IPS-18a (cell line): ENCODE results near the gene PDCD11.

ENCODE experiments used
- H3K27ac ChIP-seq: one replicate; pipeline ENCODE4 v1.5.1; 2013; ENCODE audit warnings: low read length
- H3K27me3 ChIP-seq: one replicate; pipeline ENCODE4 v1.6.1; 2013; ENCODE audit warnings: mild to moderate bottlenecking, low read length; ENCODE audit not compliant: control insufficient read depth, insufficient read depth
- H3K36me3 ChIP-seq: one replicate; pipeline ENCODE4 v1.6.1; 2013; ENCODE audit warnings: low read depth, low read length; ENCODE audit not compliant: control insufficient read depth
- H3K4me1 ChIP-seq: one replicate; pipeline ENCODE4 v1.6.1; 2013; ENCODE audit warnings: low read depth, low read length; ENCODE audit not compliant: control insufficient read depth
- H3K4me3 ChIP-seq: one replicate; pipeline ENCODE4 v1.5.1; 2013; ENCODE audit warnings: low read length
- H3K9ac ChIP-seq: one replicate; pipeline ENCODE4 v1.6.1; 2013; ENCODE audit warnings: mild to moderate bottlenecking, low read length, moderate library complexity
- H3K9me3 ChIP-seq: one replicate; pipeline ENCODE4 v1.6.1; 2013; ENCODE audit warnings: low read depth, low read length; ENCODE audit not compliant: control insufficient read depth

Gene PDCD11

GRCh38 chr10:103423748-103424147, 27.3 kb downstream of the PDCD11 start:
- no peak overlapping the region for H3K4me3 ChIP-seq
- H3K9ac ChIP-seq, result no peak overlapping the region
- H3K27ac ChIP-seq, result no peak overlapping the region
- no peaks in the 10 kb centered on the region for H3K9me3 ChIP-seq
- H3K27me3 ChIP-seq, result no peaks in the 10 kb centered on the region
- H3K36me3 ChIP-seq, result peaks cover 86% of the 10 kb centered on the region
- no peaks in the 10 kb centered on the region for H3K4me1 ChIP-seq

GRCh38 chr10:103427866-103428265, 31.4 kb downstream of the PDCD11 start:
- H3K4me1 ChIP-seq, result no peaks in the 10 kb centered on the region
- no peak overlapping the region for H3K9ac ChIP-seq
- no peak overlapping the region for H3K4me3 ChIP-seq
- no peaks in the 10 kb centered on the region for H3K27me3 ChIP-seq
- H3K36me3 ChIP-seq, result peaks cover 87% of the 10 kb centered on the region
- H3K9me3 ChIP-seq, result no peaks in the 10 kb centered on the region
- H3K27ac ChIP-seq, result no peak overlapping the region

GRCh38 chr10:103428989-103429643, 32.7 kb downstream of the PDCD11 start:
- H3K4me1 ChIP-seq, result no peaks in the 10 kb centered on the region
- no peaks in the 10 kb centered on the region for H3K9me3 ChIP-seq
- H3K9ac ChIP-seq, result no peak overlapping the region
- H3K27ac ChIP-seq, result no peak overlapping the region
- no peaks in the 10 kb centered on the region for H3K27me3 ChIP-seq
- H3K4me3 ChIP-seq, result no peak overlapping the region
- H3K36me3 ChIP-seq, result peaks cover 86% of the 10 kb centered on the region

GRCh38 chr10:103429647-103430046, 33.2 kb downstream of the PDCD11 start:
- H3K4me1 ChIP-seq, result no peaks in the 10 kb centered on the region
- no peak overlapping the region for H3K27ac ChIP-seq
- H3K9me3 ChIP-seq, result no peaks in the 10 kb centered on the region
- peaks cover 86% of the 10 kb centered on the region for H3K36me3 ChIP-seq
- H3K9ac ChIP-seq, result no peak overlapping the region
- no peak overlapping the region for H3K4me3 ChIP-seq
- H3K27me3 ChIP-seq, result no peaks in the 10 kb centered on the region

GRCh38 chr10:103431902-103432301, 35.5 kb downstream of the PDCD11 start:
- Histone ChIP-seq H3K27ac (no peak overlapping the region), H3K9me3 (no peaks in the 10 kb centered on the region), H3K27me3 (no peaks in the 10 kb centered on the region), H3K36me3 (peaks cover 90% of the 10 kb centered on the region), H3K4me1 (no peaks in the 10 kb centered on the region), H3K9ac (no peak overlapping the region), H3K4me3 (no peak overlapping the region)

GRCh38 chr10:103433858-103434257, 37.4 kb downstream of the PDCD11 start:
- H3K36me3 ChIP-seq, result peaks cover 87% of the 10 kb centered on the region
- H3K4me1 ChIP-seq, result no peaks in the 10 kb centered on the region
- H3K9me3 ChIP-seq, result no peaks in the 10 kb centered on the region
- H3K27me3 ChIP-seq, result no peaks in the 10 kb centered on the region
- H3K9ac ChIP-seq, result no peak overlapping the region
- no peak overlapping the region for H3K27ac ChIP-seq
- no peak overlapping the region for H3K4me3 ChIP-seq

- Histone ChIP-seq H3K9me3 (no peaks in the 10 kb centered on the region), H3K27me3 (no peaks in the 10 kb centered on the region), H3K27ac (no peak overlapping the region), H3K36me3 (peaks cover 90% of the 10 kb centered on the region), H3K4me1 (no peaks in the 10 kb centered on the region), H3K4me3 (no peak overlapping the region), H3K9ac (no peak overlapping the region)
These were observed 43.4 kb downstream of the PDCD11 start for GRCh38 chr10:103439776-103440175.

GRCh38 chr10:103440416-103440815, 44.0 kb downstream of the PDCD11 start:
- Histone ChIP-seq H3K9me3 (no peaks in the 10 kb centered on the region), H3K27ac (no peak overlapping the region), H3K9ac (no peak overlapping the region), H3K4me3 (no peak overlapping the region), H3K36me3 (peaks cover 91% of the 10 kb centered on the region), H3K4me1 (no peaks in the 10 kb centered on the region), H3K27me3 (no peaks in the 10 kb centered on the region)

GRCh38 chr10:103441206-103441605, 44.8 kb downstream of the PDCD11 start:
- Histone ChIP-seq H3K36me3 (peaks cover 88% of the 10 kb centered on the region), H3K4me1 (no peaks in the 10 kb centered on the region), H3K27me3 (no peaks in the 10 kb centered on the region), H3K9me3 (no peaks in the 10 kb centered on the region), H3K4me3 (no peak overlapping the region), H3K9ac (no peak overlapping the region), H3K27ac (no peak overlapping the region)

- no peaks in the 10 kb centered on the region for H3K27me3 ChIP-seq
- no peaks in the 10 kb centered on the region for H3K4me1 ChIP-seq
- no peak overlapping the region for H3K9ac ChIP-seq
- H3K4me3 ChIP-seq, result no peak overlapping the region
- H3K36me3 ChIP-seq, result peaks cover 83% of the 10 kb centered on the region
- no peak overlapping the region for H3K27ac ChIP-seq
- no peaks in the 10 kb centered on the region for H3K9me3 ChIP-seq
These were observed 45.2 kb downstream of the PDCD11 start for GRCh38 chr10:103441611-103442010.

- Histone ChIP-seq H3K9me3 (no peaks in the 10 kb centered on the region), H3K9ac (no peak overlapping the region), H3K27me3 (no peaks in the 10 kb centered on the region), H3K36me3 (peaks cover 79% of the 10 kb centered on the region), H3K4me1 (no peaks in the 10 kb centered on the region), H3K27ac (no peak overlapping the region), H3K4me3 (no peak overlapping the region)
These were observed 45.6 kb downstream of the PDCD11 start for GRCh38 chr10:103442031-103442461.

GRCh38 chr10:103443475-103444185, 47.2 kb downstream of the PDCD11 start:
- Histone ChIP-seq H3K9me3 (no peaks in the 10 kb centered on the region), H3K36me3 (peaks cover 74% of the 10 kb centered on the region), H3K9ac (no peak overlapping the region), H3K4me3 (no peak overlapping the region), H3K27me3 (no peaks in the 10 kb centered on the region), H3K27ac (no peak overlapping the region), H3K4me1 (no peaks in the 10 kb centered on the region)
